K562 (cell line): ENCODE results near the gene PVALEF. TPM values are rescaled to one million over a fixed set of nuclear protein-coding genes. Genes with fewer than 3 reads are reported as not detected.

Experiments used
- ATAC-seq: fragments of 200-7000 bp; cut with Tn5 transposase; 3 replicates; pipeline ENCODE4 v1.9.1; 2020; ENCODE audit warnings: moderate library complexity
- BruUV-seq: library from RNA; stranded (reverse); fragments of 400-500 nt; replicated peaks from 2 replicates; lab custom pipeline; 2021; lab: Mats Ljungman, UMichigan
- CTCF ChIA-PET: fragments of 300-600 bp; formaldehyde crosslinking; extraction: SDS; loops from one replicate; lab custom pipeline; 2021; ENCODE audit warnings: low intra/inter-chr PET ratio; lab: Yijun Ruan, JAX
- POLR2A ChIA-PET: fragments of 300-600, 350-650 bp; sonication (Branson Sonifier 250); formaldehyde crosslinking; extraction: SDS; loops from one replicate; lab custom pipeline; 2021; ENCODE audit warnings: antibody characterized with exemption, inconsistent platforms; lab: Yijun Ruan, JAX
- DNase-seq, 4 experiments: peaks; one replicate each; pipeline versions ENCODE4 v3.0.0 to v3.0.0-alpha.2; 2011 to 2018; ENCODE audit warnings: low spot score in 3 of 4, mixed read lengths in 3 of 4; ENCODE audit errors: extremely low read depth in 1 of 4
- FAIRE-seq: peaks from 2 replicates; lab custom pipeline; 2011; peaks lifted over from hg19 to GRCh38; lab: Jason Lieb, UNC
- H2AFZ ChIP-seq: 2 replicates; pipeline ENCODE4 v1.6.0; 2011; ENCODE audit warnings: low read depth, low read length, control low read depth, inconsistent platforms
- H3K27ac ChIP-seq: fragments of 200-600 bp; 3 replicates; pipeline ENCODE4 v1.8.0; 2011; ENCODE audit warnings: low read depth, mild to moderate bottlenecking, control low read depth, inconsistent platforms, low read length, moderate library complexity, mixed read lengths; ENCODE audit errors: extremely low read depth
- H3K27me3 ChIP-seq, 2 experiments: fragments of 300-600 bp in 1 of 2; 2 replicates in 1 of 2; 3 replicates in 1 of 2; pipeline versions ENCODE4 v1.6.0 to v1.8.0; 2011; ENCODE audit warnings: inconsistent platforms in 2 of 2, low read length in 2 of 2, mild to moderate bottlenecking in 1 of 2, mixed read lengths in 1 of 2, moderate library complexity in 1 of 2; ENCODE audit not compliant: control insufficient read depth in 2 of 2, insufficient read depth in 2 of 2
- H3K36me3 ChIP-seq: fragments of 300-600 bp; 3 replicates; pipeline ENCODE4 v1.8.0; 2011; ENCODE audit warnings: mild to moderate bottlenecking, low read length, inconsistent platforms; ENCODE audit not compliant: control insufficient read depth, insufficient read depth
- H3K4me1 ChIP-seq, 2 experiments: fragments of 200-600 bp in 1 of 2; replicated peaks in 1 of 2; 2 replicates in 1 of 2; 3 replicates in 1 of 2; pipeline versions ENCODE4 v1.5.1 to v1.8.0; 2011; ENCODE audit warnings: inconsistent platforms in 2 of 2, low read length in 2 of 2, mild to moderate bottlenecking in 1 of 2, mixed read lengths in 1 of 2, moderate library complexity in 1 of 2; ENCODE audit not compliant: control insufficient read depth in 2 of 2, insufficient read depth in 2 of 2
- H3K4me2 ChIP-seq: 2 replicates; pipeline ENCODE4 v1.6.1; 2011; ENCODE audit warnings: low read length, control low read depth, inconsistent platforms, mixed read lengths; ENCODE audit not compliant: insufficient read depth
- H3K4me3 ChIP-seq: fragments of 200-600 bp; sonication (generic), shearing (Covaris generic); 2 replicates; pipeline ENCODE4 v1.5.1; 2016; ENCODE audit warnings: control low read depth, inconsistent platforms
- H3K79me2 ChIP-seq: fragments of 200-600 bp; 3 replicates; pipeline ENCODE4 v1.8.0; 2011; ENCODE audit warnings: low read length, inconsistent platforms; ENCODE audit not compliant: control insufficient read depth, insufficient read depth
- H3K9ac ChIP-seq, 2 experiments: 2 replicates each; pipeline versions ENCODE4 v1.6.0 to v1.6.1; 2011; ENCODE audit warnings: low read depth in 2 of 2, low read length in 2 of 2, control low read depth in 1 of 2, inconsistent platforms in 1 of 2, mild to moderate bottlenecking in 1 of 2, mixed read lengths in 1 of 2; ENCODE audit not compliant: insufficient read depth in 1 of 2
- H3K9me1 ChIP-seq: one replicate; pipeline ENCODE4 v1.6.0; 2011; ENCODE audit warnings: inconsistent platforms, mild to moderate bottlenecking, low read length, moderate library complexity; ENCODE audit not compliant: control insufficient read depth, insufficient read depth
- H3K9me3 ChIP-seq: replicated peaks from 2 replicates; pipeline ENCODE4 v1.5.1; 2011; ENCODE audit warnings: low read depth, low read length, inconsistent platforms; ENCODE audit not compliant: control insufficient read depth, insufficient read depth
- H4K20me1 ChIP-seq: replicated peaks from 2 replicates; pipeline ENCODE4 v1.6.1; 2011; ENCODE audit warnings: low read length, inconsistent platforms, mixed read lengths; ENCODE audit not compliant: control insufficient read depth, insufficient read depth
- POLR2G ChIP-seq: fragments of 200-400 bp; formaldehyde crosslinking; IDR thresholded peaks from 2 replicates; pipeline ENCODE4 v1.6.1; 2017; ENCODE audit warnings: low read depth, mild to moderate bottlenecking, antibody characterized with exemption, low read length, moderate library complexity
- ZNF316 ChIP-seq: fragments of 450-650 bp; IDR thresholded peaks from 2 replicates; pipeline ENCODE4 v1.6.1; 2016
- WGBS: fragments of 100-300 bp; shearing (Covaris generic); methylation state at CpG from one replicate; pipeline ENCODE4 v1.1.6; 2016; ENCODE audit warnings: low coverage, mixed read lengths; ENCODE audit not compliant: insufficient coverage; ENCODE audit errors: missing lambda C conversion rate; 5-methylcytosine and 5-hydroxymethylcytosine counted together
- in situ Hi-C: fragments of 300-500 bp; cut with MboI; formaldehyde crosslinking; loops from 4 replicates; pipeline ENCODE4 v1.15.0; 2018; ENCODE audit warnings: inconsistent platforms, mixed read lengths
- intact Hi-C: fragments of 100-400 bp; cut with micrococcal nuclease; formaldehyde crosslinking; loops from 2 replicates; pipeline ENCODE4 v1.14.2; 2022
- polyA plus RNA-seq, 8 experiments: library from polyadenylated mRNA; depleted of rRNA in 4 of 8; stranded (reverse) in 5 of 8; unstranded in 3 of 8; fragments of >200 nt; fragmentation: Nextera tagmentation in 2 of 8; fragmentation: Illumina TruSeq in 1 of 8; extraction: Ambion mirVana in 2 of 8; extraction: Trizol in 1 of 8; gene quantifications; 2 replicates each; pipeline versions ENCODE4 v1.2.1 to v1.2.3, GENCODE V29; 2011 to 2014; ENCODE audit warnings: inconsistent platforms in 1 of 8, missing spikeins in 1 of 8
- total RNA-seq, 7 experiments: library from RNA; depleted of rRNA in 6 of 7; stranded (reverse); fragments of >200 nt in 6 of 7; fragmentation: Illumina TruSeq in 2 of 7; extraction: Trizol in 2 of 7; gene quantifications; 2 replicates each; pipeline versions ENCODE4 v1.2.1 to v1.2.3, GENCODE V29; 2011 to 2021; ENCODE audit warnings: low replicate concordance in 1 of 7
- TF ChIP-seq, protein P1 (sequence below): fragments of 450-650 bp; formaldehyde crosslinking; IDR thresholded peaks from 2 replicates; pipeline ENCODE4 v1.4.0; 2020; ENCODE audit warnings: mild to moderate bottlenecking, moderate library complexity
- TF ChIP-seq, protein P2 (sequence below): sonication (generic); formaldehyde crosslinking; IDR thresholded peaks from 2 replicates; pipeline ENCODE4 v1.8.0; 2022; ENCODE audit warnings: mild to moderate bottlenecking, low read depth, missing genetic modification reagents
- TF ChIP-seq, protein P3 (sequence below): fragments of 250-450 bp; sonication (Bioruptor Pico); IDR thresholded peaks from 2 replicates; pipeline ENCODE4 v1.8.0; 2022; ENCODE audit warnings: inconsistent platforms, mild to moderate bottlenecking, moderate library complexity, borderline replicate concordance
- TF ChIP-seq, protein P4 (sequence below), 3 experiments: IDR thresholded peaks in 2 of 3; conservative IDR thresholded peaks in 1 of 3; 2 replicates each; pipeline ENCODE4 v1.5.1; 2011 to 2012; ENCODE audit warnings: low read length in 3 of 3, mild to moderate bottlenecking in 3 of 3, control low read depth in 2 of 3, improper control_type of control experiment in 1 of 3, inconsistent platforms in 1 of 3, low read depth in 1 of 3, mixed read lengths in 1 of 3, moderate library complexity in 1 of 3; ENCODE audit not compliant: insufficient read depth in 2 of 3
- TF ChIP-seq, protein P5 (sequence below): fragments of 450-650 bp; IDR thresholded peaks from 2 replicates; pipeline ENCODE4 v1.6.1; 2017; ENCODE audit warnings: antibody characterized with exemption

Gene PVALEF
- total and polyA plus RNA-seq, 9 of the 15 experiments (the other 6 are each of a cell fraction or from before 2014, with no cell fraction given): not detected

DNA sequence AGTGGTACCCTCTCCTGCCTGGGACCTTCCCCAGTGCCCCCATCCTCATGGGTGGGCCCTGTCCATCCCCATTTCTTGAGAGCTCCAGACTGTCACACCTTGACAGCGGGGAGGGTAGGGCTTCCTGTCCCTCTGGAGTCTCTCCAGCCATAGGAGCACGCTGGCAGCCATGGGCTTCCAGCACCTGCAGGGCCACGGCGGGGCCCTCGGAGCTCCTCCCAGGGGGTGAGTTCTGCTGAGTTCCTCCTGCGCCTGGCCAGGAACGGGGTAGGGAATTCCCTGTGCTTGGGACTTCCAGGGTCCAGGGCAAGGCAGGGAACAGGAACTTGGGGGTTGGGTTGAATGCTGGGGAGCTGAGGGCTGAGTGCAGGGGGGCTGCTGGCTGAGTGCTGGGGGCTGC is 23.7 kb downstream of the PVALEF start (continued):
- TF ChIP-seq, protein P1, sequence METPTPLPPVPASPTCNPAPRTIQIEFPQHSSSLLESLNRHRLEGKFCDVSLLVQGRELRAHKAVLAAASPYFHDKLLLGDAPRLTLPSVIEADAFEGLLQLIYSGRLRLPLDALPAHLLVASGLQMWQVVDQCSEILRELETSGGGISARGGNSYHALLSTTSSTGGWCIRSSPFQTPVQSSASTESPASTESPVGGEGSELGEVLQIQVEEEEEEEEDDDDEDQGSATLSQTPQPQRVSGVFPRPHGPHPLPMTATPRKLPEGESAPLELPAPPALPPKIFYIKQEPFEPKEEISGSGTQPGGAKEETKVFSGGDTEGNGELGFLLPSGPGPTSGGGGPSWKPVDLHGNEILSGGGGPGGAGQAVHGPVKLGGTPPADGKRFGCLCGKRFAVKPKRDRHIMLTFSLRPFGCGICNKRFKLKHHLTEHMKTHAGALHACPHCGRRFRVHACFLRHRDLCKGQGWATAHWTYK (CRISPR knock-in tag): no peak

DNA sequence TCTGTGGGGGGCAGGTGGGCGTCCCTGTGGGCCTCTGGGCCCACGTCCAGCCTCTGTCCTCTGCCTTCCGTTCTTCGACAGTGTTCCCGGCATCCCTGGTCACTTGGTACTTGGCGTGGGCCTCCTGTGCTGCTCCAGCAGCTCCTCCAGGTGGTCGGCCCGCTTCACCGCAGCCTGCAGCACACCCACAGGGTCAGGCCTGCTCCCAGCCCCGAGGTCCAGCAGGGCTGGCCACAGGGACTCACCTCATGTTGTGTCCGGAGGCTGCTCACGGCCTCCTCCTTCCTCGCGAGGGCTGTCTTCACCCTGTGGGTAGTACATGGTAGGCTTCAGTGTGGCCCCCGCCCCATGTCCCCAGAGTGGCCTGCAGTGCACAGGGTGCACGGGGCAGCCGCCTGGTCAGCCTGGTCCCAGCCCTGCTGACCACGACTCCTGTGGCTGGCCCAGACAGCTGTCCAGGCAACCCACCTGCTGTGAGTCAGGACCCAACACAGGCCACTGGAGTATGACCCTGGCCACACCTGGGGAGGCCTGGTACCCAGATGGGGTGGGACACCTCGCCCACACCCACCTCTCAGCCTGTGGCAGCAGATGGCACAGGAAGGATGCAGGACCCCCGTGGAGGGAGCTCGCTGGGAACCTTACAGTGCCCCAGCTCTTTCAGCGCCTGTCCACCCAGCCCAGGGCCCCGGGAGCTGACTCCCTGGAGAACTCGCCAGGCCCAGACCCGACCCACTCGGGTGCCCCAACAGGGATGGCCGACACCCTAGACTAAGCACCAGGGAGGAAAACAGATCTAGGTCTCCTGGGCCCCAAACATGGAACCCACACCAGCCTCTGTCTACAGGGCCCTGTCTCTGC is 24.6 kb downstream of the PVALEF start:
- in situ Hi-C loops: no loop called here
- no peak overlapping the region for H3K4me3 ChIP-seq
- peaks cover 10 to 78% of the 10 kb centered on the region in 2 experiments for H3K4me1 ChIP-seq
- H4K20me1 ChIP-seq: no peaks in the 10 kb centered on the region
- H3K27ac ChIP-seq: no peak overlapping the region
- POLR2A ChIA-PET: interaction anchor here (1.3 kb wide), 2 partner anchors 8 to 11 kb away, joined by 3 to 4 read pairs; no protein-coding TSS in a partner anchor
- no peak for FAIRE-seq
- intact Hi-C loops: no loop called here
- no peak overlapping the region for H2AFZ ChIP-seq
- H3K27me3 ChIP-seq: no peaks in the 10 kb centered on the region
- peaks cover 2% of the 10 kb centered on the region; the same call in 1 of the 3 replicates for H3K36me3 ChIP-seq
- no peaks in the 10 kb centered on the region for H3K9me3 ChIP-seq
- BruUV-seq: no TSS peak
- ATAC-seq: peak; percentile 67
- H3K9me1 ChIP-seq: no peaks in the 10 kb centered on the region
- 74% methylated on average over 23 of the region's 27 CpGs for WGBS
- H3K4me2 ChIP-seq: no peak overlapping the region
- CTCF ChIA-PET: interaction anchor here (0.7 kb wide), 1 partner anchor 36 kb away, joined by 3 read pairs; no protein-coding TSS in a partner anchor
- no peaks in the 10 kb centered on the region for H3K79me2 ChIP-seq
- peak in 2 of 4 experiments; percentile 23 to 41 for DNase-seq
- H3K9ac ChIP-seq: no peak overlapping the region; a peak in 1 of 4 replicates
- TF ChIP-seq, protein P2, sequence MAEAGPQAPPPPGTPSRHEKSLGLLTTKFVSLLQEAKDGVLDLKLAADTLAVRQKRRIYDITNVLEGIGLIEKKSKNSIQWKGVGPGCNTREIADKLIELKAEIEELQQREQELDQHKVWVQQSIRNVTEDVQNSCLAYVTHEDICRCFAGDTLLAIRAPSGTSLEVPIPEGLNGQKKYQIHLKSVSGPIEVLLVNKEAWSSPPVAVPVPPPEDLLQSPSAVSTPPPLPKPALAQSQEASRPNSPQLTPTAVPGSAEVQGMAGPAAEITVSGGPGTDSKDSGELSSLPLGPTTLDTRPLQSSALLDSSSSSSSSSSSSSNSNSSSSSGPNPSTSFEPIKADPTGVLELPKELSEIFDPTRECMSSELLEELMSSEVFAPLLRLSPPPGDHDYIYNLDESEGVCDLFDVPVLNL (CRISPR knock-in tag): no peak
- no peak for TF ChIP-seq ZNF316
- TF ChIP-seq POLR2G: 0 out of 2 replicates have a peak, but pooled peaks have one; percentile 11
- TF ChIP-seq, protein P3, sequence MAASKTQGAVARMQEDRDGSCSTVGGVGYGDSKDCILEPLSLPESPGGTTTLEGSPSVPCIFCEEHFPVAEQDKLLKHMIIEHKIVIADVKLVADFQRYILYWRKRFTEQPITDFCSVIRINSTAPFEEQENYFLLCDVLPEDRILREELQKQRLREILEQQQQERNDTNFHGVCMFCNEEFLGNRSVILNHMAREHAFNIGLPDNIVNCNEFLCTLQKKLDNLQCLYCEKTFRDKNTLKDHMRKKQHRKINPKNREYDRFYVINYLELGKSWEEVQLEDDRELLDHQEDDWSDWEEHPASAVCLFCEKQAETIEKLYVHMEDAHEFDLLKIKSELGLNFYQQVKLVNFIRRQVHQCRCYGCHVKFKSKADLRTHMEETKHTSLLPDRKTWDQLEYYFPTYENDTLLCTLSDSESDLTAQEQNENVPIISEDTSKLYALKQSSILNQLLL (CRISPR knock-in tag): no peak
- TF ChIP-seq, protein P4, sequence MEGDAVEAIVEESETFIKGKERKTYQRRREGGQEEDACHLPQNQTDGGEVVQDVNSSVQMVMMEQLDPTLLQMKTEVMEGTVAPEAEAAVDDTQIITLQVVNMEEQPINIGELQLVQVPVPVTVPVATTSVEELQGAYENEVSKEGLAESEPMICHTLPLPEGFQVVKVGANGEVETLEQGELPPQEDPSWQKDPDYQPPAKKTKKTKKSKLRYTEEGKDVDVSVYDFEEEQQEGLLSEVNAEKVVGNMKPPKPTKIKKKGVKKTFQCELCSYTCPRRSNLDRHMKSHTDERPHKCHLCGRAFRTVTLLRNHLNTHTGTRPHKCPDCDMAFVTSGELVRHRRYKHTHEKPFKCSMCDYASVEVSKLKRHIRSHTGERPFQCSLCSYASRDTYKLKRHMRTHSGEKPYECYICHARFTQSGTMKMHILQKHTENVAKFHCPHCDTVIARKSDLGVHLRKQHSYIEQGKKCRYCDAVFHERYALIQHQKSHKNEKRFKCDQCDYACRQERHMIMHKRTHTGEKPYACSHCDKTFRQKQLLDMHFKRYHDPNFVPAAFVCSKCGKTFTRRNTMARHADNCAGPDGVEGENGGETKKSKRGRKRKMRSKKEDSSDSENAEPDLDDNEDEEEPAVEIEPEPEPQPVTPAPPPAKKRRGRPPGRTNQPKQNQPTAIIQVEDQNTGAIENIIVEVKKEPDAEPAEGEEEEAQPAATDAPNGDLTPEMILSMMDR (IDR thresholded peaks at IDR 0.05 in 2 of 3, conservative IDR thresholded peaks at IDR 0.05 in 1 of 3; ENCODE audit: insufficient read depth in 2 of 3, low read depth in 1 of 3, low read length in 3 of 3): peak; percentile 33 to 57 (median 43); a peak in 4 of 6 replicates
- TF ChIP-seq, protein P5, sequence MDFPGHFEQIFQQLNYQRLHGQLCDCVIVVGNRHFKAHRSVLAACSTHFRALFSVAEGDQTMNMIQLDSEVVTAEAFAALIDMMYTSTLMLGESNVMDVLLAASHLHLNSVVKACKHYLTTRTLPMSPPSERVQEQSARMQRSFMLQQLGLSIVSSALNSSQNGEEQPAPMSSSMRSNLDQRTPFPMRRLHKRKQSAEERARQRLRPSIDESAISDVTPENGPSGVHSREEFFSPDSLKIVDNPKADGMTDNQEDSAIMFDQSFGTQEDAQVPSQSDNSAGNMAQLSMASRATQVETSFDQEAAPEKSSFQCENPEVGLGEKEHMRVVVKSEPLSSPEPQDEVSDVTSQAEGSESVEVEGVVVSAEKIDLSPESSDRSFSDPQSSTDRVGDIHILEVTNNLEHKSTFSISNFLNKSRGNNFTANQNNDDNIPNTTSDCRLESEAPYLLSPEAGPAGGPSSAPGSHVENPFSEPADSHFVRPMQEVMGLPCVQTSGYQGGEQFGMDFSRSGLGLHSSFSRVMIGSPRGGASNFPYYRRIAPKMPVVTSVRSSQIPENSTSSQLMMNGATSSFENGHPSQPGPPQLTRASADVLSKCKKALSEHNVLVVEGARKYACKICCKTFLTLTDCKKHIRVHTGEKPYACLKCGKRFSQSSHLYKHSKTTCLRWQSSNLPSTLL: no peak
